GM21526 (cell line): ENCODE data around the gene MBD3L3.
"Not testable (repeated sequence)": the region's sequence is repeated elsewhere in the genome, so short reads cannot be mapped to it uniquely, and the experiment has no call there.

Source experiments
- ATAC-seq: cut with Tn5 transposase; IDR thresholded peaks from one replicate; pipeline ENCODE4 v1.9.1; 2021; ENCODE audit warnings: moderate library complexity; ENCODE audit not compliant: unreplicated experiment, low FRiP score

Gene MBD3L3

DNA sequence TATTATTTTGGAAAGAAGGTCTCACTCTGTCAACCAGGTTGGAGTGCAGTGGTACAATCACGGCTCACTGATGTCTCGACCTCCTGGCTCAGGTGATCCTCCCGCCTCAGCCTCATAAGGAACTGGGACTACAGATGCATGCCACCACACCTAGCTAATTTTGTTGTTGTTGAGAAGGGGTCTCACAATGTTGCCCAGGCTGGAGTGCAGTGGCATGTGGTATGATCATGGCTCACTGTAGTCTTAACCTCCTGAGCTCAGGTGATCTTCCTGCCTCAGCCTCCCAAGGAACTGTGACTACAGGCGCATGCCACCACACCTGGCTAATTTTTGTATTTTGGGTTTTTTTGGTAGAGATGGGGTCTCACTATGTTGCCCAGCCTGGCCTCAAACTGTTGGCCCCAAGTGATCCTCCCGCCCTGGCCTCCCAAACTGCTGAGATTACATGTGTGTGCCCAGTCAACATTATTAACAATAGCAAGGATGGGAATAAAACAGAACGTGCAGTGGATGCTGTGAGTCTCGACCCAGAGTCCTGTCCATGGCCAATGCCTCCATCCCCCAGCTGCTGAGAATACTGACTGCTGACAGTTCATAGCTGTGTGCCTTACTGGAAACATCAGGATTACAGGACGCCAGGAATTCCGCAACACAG lies 5.4 kb upstream of the MBD3L3 start:
- ATAC-seq = no peak

- ATAC-seq = no peak
These were observed 4.9 kb upstream of the MBD3L3 start for GRCh38 chr19:7063339-7063738.

DNA sequence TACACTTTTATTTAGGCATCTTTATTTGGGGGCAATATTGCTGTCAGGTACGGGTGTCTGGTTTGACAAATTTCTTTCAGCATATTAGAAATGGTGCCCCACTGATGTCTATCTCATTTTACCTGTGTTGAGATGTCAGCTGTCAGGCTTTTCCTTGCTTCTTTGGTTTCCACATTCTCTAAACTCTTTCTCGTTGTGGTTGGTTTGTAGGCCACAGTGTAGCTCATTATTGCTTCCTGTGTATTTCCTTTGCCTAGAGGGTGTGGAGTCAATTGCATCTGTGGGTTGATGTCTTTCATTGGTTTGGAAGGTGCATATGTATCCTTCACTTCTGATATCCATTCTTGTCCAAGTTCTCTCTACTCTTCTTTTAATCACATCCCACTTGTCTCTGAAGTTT lies 1.5 kb upstream of the MBD3L3 start:
- not testable (repeated sequence) for ATAC-seq

- ATAC-seq = not testable (repeated sequence)
These were observed 2.1 kb downstream of the MBD3L3 start for GRCh38 chr19:7056371-7056770.

DNA sequence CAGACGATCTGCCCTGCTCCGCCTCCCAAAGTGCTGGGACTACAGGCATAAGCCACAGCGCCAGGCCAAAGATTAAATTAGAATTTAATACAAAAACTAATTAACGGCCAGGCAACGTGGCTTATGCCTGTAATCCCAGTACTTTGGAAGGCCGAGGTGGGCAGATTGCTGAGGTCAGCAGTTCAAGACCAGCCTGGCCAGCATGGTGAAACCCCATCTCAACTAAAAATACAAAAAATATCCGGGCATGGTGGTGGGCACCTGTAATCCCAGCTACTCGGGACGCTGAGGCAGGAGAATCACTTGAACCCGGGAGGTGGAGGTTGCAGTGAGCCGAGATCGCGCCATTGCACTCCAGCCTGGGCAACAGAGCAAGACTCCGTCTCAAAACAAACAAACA lies 2.8 kb downstream of the MBD3L3 start:
- ATAC-seq = not testable (repeated sequence)

GRCh38 chr19:7054635-7055368 lies 3.7 kb downstream of the MBD3L3 start:
- ATAC-seq = not testable (repeated sequence)

- ATAC-seq = not testable (repeated sequence)
These were observed 5.6 kb downstream of the MBD3L3 start for GRCh38 chr19:7052896-7053295.

- not testable (repeated sequence) for ATAC-seq
These were observed 7.1 kb downstream of the MBD3L3 start for GRCh38 chr19:7051421-7051820.

DNA sequence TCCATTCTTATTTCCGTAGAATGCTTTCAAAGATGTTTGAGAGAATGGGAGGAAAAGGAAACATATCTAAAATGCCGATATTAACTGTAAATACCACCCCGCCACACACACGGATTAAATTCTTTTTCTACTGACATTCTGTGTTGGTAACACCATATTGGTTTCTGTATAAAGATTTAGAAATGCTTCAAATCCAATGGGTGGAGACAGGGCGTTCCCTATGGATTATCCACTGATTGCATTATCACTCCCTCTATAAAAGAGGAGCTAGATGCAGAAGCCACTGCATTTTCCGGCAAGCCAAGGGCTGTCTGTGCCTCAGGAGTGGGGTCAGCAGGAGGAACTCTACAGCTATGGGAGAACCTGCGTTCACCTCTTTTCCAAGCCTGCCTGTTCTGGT lies 9.5 kb downstream of the MBD3L3 start, which contains the start of gene MBD3L2:
TSS of gene MBD3L2 (plus strand) at position 301 of the 400 bp plus-strand sequence. CDS start at position 354, 53 bp downstream.
- not testable (repeated sequence) for ATAC-seq

- not testable (repeated sequence) for ATAC-seq
These were observed 16.9 kb downstream of the MBD3L3 start for GRCh38 chr19:7041563-7041962.

DNA sequence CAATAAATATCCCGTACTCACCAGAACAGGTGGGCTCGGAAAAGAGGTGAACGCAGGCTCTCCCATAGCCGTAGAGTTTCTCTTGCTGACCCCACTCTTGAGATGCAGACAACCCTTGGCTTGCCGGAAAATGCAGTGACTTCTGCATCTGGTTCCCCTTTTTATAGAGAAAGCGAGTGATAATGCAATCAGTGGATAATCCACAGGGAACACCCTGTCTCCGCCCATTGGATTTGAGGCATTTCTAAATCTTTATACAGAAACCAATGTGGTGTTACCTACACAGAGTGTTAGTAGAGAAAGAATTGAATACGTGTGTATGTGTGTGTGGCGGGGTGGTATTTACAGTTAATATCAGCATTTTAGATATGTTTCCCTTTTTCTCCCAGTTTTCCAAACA lies 18.4 kb downstream of the MBD3L3 start, which contains the start of gene MBD3L4:
TSS of gene MBD3L4 (minus strand) at position 101 of the 400 bp plus-strand sequence. CDS start at position 66, 35 bp downstream.
- not testable (repeated sequence) for ATAC-seq

DNA sequence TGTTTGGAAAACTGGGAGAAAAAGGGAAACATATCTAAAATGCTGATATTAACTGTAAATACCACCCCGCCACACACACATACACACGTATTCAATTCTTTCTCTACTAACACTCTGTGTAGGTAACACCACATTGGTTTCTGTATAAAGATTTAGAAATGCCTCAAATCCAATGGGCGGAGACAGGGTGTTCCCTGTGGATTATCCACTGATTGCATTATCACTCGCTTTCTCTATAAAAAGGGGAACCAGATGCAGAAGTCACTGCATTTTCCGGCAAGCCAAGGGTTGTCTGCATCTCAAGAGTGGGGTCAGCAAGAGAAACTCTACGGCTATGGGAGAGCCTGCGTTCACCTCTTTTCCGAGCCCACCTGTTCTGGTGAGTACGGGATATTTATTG lies 28.2 kb downstream of the MBD3L3 start, which contains the start of gene MBD3L5:
TSS of gene MBD3L5 (plus strand) at position 301 of the 400 bp plus-strand sequence. CDS start at position 335, 34 bp downstream.
- ATAC-seq = not testable (repeated sequence)

DNA sequence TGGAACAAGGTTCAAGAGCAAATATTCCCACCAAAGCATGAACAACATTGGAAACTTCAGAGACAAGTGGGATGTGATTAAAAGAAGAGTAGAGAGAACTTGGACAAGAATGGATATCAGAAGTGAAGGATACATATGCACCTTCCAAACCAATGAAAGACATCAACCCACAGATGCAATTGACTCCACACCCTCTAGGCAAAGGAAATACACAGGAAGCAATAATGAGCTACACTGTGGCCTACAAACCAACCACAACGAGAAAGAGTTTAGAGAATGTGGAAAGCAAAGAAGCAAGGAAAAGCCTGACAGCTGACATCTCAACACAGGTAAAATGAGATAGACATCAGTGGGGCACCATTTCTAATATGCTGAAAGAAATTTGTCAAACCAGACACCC lies 29.7 kb downstream of the MBD3L3 start:
- not testable (repeated sequence) for ATAC-seq

- ATAC-seq = not testable (repeated sequence)
These were observed 37.1 kb downstream of the MBD3L3 start, which contains the start of gene MBD3L2B for GRCh38 chr19:7021331-7021730. MBD3L2B (minus strand) TSS chr19:7021431; CDS start chr19:7021397, 34 bp downstream.

DNA sequence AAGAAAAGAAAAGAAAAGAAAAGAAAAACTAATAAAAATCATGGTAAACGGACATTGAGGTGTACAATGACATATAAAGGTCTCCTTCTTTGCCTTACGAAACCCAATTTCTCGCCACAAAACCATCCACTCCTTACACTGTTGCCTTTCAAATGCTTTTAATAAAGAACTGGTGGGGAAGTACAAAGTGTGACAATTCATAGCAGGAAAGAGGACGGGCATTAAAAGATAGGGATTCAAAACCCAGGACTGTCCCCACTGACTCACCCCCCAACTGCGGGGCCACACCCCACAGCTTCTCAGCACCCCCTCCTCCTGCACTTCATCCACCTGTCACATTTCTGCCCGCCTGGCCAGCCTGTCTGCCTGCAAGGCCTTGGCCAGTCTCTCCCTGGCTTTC lies 39.6 kb downstream of the MBD3L3 start:
- ATAC-seq = no peak

GRCh38 chr19:7013678-7014077 lies 44.8 kb downstream of the MBD3L3 start:
- ATAC-seq = no peak

- ATAC-seq = no peak
These were observed 47.5 kb downstream of the MBD3L3 start for GRCh38 chr19:7010722-7011593.

- no peak for ATAC-seq
These were observed 50.6 kb downstream of the MBD3L3 start for GRCh38 chr19:7007859-7008258.
